ENCODE measurements around the gene BNIP5. TPM values are rescaled to one million over a fixed set of nuclear protein-coding genes. Genes with fewer than 3 reads are reported as not detected.

Gene BNIP5, protein sequence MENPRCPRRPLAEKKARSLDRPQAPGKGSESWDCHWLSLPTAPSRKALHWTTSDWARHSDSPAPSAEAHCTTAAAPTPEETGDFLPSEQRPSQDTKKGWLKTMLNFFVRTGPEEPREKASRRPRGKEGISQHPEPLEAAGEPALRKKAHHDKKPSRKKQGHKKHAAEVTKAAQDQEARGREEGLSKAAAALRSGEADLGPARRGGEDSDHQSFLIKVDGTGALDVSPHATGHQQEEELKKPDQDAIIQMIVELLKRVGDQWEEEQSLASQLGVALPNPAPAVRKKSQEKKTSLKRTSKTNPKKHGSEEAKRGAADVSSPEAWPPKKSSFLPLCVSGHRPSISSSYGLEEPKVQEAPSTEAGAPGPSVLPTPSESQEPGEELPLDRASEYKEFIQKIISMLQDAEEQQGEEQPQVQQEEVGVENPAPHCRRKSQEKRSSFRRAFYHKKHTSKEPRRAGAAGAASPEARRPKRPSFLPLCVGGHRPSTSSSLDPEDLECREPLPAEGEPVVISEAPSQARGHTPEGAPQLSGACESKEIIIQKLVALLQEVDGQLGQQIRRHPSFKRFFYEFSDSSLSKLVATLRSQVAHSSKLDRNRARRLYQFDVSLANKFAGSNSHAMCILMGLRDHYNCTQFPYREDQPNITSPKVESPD
- 10 to 100 TPM in 2 of 4 donors, 1 to 10 TPM in 2; 2.6 to 26.7 (median 13.2) TPM for polyA plus RNA-seq
- long read RNA-seq, donor 1, partial matches to known transcripts: 9 of 10 reads
- long read RNA-seq, donor 1, other reads (novel, unspliced or antisense): 0 of 10 reads
- long read RNA-seq, donor 2, partial matches to known transcripts: 0 of 2 reads
- long read RNA-seq, donor 2, other reads (novel, unspliced or antisense): 0 of 2 reads
- long read RNA-seq, donor 3: 0 reads
- long read RNA-seq, donor 4: 0 reads
- long read RNA-seq, donor 5: 0 reads
- long read RNA-seq, donor 6, partial matches to known transcripts: 0 of 1 reads
- long read RNA-seq, donor 6, other reads (novel, unspliced or antisense): 0 of 1 reads
- long read RNA-seq, donor 7: 0 reads
- long read RNA-seq, donor 8: 0 reads
- long read RNA-seq, donor 9: 0 reads
- long read RNA-seq, donor 10: 0 reads

GRCh38 chr6:36336779-36337241 is at the start of gene BNIP5:
Gene BNIP5 (minus strand): TSS chr6:36336888. CDS start chr6:36330690, 6,198 bp downstream.
- no peaks in the 10 kb centered on the region for H3K27me3 ChIP-seq (ENCODE audit: control insufficient read depth in 3 of 3, insufficient read depth in 3 of 3, low read length in 3 of 3)
- WGBS, 3 donors: 4 to 52% (median 31%) methylated on average over 3 of the region's 3 CpGs
- peak within 1 kb of the TSS; percentile 86 to 93 (median 87) for H3K27ac ChIP-seq (ENCODE audit: low read depth in 1 of 3, low read length in 2 of 3)
- peaks cover 8 to 66% (median 8%) of the 10 kb centered on the region in 3 donors for H3K4me1 ChIP-seq (ENCODE audit: control insufficient read depth in 3 of 3, insufficient read depth in 2 of 3, low read depth in 1 of 3, low read length in 2 of 3)
- H3K36me3 ChIP-seq (ENCODE audit: control insufficient read depth in 3 of 3, insufficient read depth in 2 of 3, low read depth in 1 of 3, low read length in 3 of 3): peaks cover 0 to 7% (median 0%) of the 10 kb centered on the region in 3 donors
- no peak for FAIRE-seq
- peak; percentile 94 to 98 for DNase-seq
- peak within 1 kb of the TSS in 2 of 3 donors; percentile 34 to 53 for H3K4me3 ChIP-seq (ENCODE audit: low read depth in 1 of 3, low read length in 3 of 3)
- peaks cover 0 to 6% of the 10 kb centered on the region in 2 donors for H3K9me3 ChIP-seq (ENCODE audit: control insufficient read depth in 2 of 2, insufficient read depth in 1 of 2, low read depth in 1 of 2, low read length in 1 of 2)

DNA sequence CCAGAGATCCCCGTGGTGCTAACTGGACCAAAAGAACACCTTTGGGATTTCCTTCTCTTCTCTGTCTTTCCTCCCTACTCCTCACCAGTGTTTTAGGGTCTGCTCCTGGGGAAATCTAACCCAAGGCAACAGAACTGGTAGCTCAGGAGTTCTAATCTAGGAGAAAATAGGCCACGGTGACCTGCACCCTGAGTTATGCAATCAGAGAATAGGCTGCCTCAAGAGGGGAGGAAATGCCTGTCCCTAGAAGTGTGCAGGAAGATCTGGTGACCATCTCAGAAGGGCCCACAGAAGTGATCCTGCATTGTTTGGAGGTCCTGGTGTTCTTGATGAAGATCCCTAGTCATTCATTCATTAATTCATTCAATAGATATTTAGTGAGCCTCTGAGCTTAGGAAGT is 47.4 kb upstream of the BNIP5 start:
- no peak overlapping the region for H3K27ac ChIP-seq (ENCODE audit: low read depth in 1 of 3, low read length in 2 of 3)
- WGBS, 3 donors: 73 to 79% (median 74%) methylated on average over 2 of the region's 2 CpGs
- FAIRE-seq: no peak

DNA sequence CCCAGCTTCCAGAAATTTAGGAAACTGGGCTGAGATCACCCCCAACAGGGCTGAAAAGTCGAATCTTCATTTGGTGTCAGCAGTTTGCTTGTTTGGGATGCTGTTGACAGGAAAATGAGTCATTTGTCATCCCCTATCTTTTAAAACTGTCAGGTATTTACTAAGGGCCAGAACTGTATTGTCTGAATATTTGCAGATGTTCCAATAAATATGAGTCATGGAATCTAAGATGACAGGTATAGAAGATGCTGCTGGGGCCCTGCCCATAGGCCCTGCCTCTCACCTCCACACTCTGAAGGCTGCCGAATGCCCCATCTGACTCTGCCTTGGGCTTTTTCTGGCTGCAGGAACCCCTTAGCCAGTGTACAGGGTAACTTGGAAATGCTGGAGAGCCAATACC is 46.9 kb upstream of the BNIP5 start:
- peaks cover 0 to 14% (median 0%) of the 10 kb centered on the region in 3 donors for H3K27me3 ChIP-seq (ENCODE audit: control insufficient read depth in 3 of 3, insufficient read depth in 3 of 3, low read length in 3 of 3)
- H3K4me3 ChIP-seq (ENCODE audit: low read depth in 1 of 3, low read length in 3 of 3): no peak overlapping the region
- 64 to 74% (median 71%) methylated on average over 2 of the region's 2 CpGs for WGBS, 3 donors
- DNase-seq (no peak), FAIRE-seq (no peak)
- H3K36me3 ChIP-seq (ENCODE audit: control insufficient read depth in 3 of 3, insufficient read depth in 2 of 3, low read depth in 1 of 3, low read length in 3 of 3): peaks cover 0 to 16% (median 0%) of the 10 kb centered on the region in 3 donors
- H3K27ac ChIP-seq (ENCODE audit: low read depth in 1 of 3, low read length in 2 of 3): no peak overlapping the region
- H3K9me3 ChIP-seq (ENCODE audit: control insufficient read depth in 2 of 2, insufficient read depth in 1 of 2, low read depth in 1 of 2, low read length in 1 of 2): no peaks in the 10 kb centered on the region
- peaks cover 0 to 2% (median 0%) of the 10 kb centered on the region in 3 donors for H3K4me1 ChIP-seq (ENCODE audit: control insufficient read depth in 3 of 3, insufficient read depth in 2 of 3, low read depth in 1 of 3, low read length in 2 of 3)

More for the DNA sequence above, 47.4 kb upstream of the BNIP5 start:
- Histone ChIP-seq H3K4me1 (ENCODE audit: control insufficient read depth in 3 of 3, insufficient read depth in 2 of 3, low read depth in 1 of 3, low read length in 2 of 3) (peaks cover 0 to 2% (median 0%) of the 10 kb centered on the region in 3 donors), H3K9me3 (ENCODE audit: control insufficient read depth in 2 of 2, insufficient read depth in 1 of 2, low read depth in 1 of 2, low read length in 1 of 2) (no peaks in the 10 kb centered on the region), H3K4me3 (ENCODE audit: low read depth in 1 of 3, low read length in 3 of 3) (no peak overlapping the region), H3K36me3 (ENCODE audit: control insufficient read depth in 3 of 3, insufficient read depth in 2 of 3, low read depth in 1 of 3, low read length in 3 of 3) (peaks cover 0 to 13% (median 0%) of the 10 kb centered on the region in 3 donors), H3K27me3 (ENCODE audit: control insufficient read depth in 3 of 3, insufficient read depth in 3 of 3, low read length in 3 of 3) (peaks cover 0 to 14% (median 0%) of the 10 kb centered on the region in 3 donors)
- DNase-seq: no peak

DNA sequence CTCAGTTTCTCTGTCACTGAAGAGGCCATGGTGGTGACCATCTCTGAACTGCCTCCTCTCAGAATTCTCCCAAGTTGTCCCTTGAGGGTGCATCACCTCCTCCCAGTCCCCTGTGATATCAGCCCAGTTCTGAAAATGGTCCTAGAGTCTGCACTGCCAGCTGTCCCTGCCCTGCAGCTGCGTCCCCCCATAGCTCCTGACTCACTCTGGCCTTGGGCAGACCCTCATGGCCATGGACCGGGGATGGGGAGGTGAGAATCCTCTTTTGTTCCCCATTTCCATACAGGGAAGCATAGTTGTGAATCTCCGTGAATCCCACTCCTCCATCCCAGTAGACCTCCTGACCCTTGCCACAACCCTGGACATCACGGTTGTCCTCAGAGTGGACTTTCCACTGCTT is 46.3 kb upstream of the BNIP5 start:
- Histone ChIP-seq H3K27ac (ENCODE audit: low read depth in 1 of 3, low read length in 2 of 3) (no peak overlapping the region), H3K9me3 (ENCODE audit: control insufficient read depth in 2 of 2, insufficient read depth in 1 of 2, low read depth in 1 of 2, low read length in 1 of 2) (no peaks in the 10 kb centered on the region), H3K4me3 (ENCODE audit: low read depth in 1 of 3, low read length in 3 of 3) (no peak overlapping the region), H3K27me3 (ENCODE audit: control insufficient read depth in 3 of 3, insufficient read depth in 3 of 3, low read length in 3 of 3) (peaks cover 0 to 12% (median 0%) of the 10 kb centered on the region in 3 donors), H3K4me1 (ENCODE audit: control insufficient read depth in 3 of 3, insufficient read depth in 2 of 3, low read depth in 1 of 3, low read length in 2 of 3) (no peaks in the 10 kb centered on the region), H3K36me3 (ENCODE audit: control insufficient read depth in 3 of 3, insufficient read depth in 2 of 3, low read depth in 1 of 3, low read length in 3 of 3) (peaks cover 0 to 16% (median 0%) of the 10 kb centered on the region in 3 donors)
- 65 to 76% (median 68%) methylated on average over 4 of the region's 4 CpGs for WGBS, 3 donors
- FAIRE-seq (no peak), DNase-seq (no peak)

DNA sequence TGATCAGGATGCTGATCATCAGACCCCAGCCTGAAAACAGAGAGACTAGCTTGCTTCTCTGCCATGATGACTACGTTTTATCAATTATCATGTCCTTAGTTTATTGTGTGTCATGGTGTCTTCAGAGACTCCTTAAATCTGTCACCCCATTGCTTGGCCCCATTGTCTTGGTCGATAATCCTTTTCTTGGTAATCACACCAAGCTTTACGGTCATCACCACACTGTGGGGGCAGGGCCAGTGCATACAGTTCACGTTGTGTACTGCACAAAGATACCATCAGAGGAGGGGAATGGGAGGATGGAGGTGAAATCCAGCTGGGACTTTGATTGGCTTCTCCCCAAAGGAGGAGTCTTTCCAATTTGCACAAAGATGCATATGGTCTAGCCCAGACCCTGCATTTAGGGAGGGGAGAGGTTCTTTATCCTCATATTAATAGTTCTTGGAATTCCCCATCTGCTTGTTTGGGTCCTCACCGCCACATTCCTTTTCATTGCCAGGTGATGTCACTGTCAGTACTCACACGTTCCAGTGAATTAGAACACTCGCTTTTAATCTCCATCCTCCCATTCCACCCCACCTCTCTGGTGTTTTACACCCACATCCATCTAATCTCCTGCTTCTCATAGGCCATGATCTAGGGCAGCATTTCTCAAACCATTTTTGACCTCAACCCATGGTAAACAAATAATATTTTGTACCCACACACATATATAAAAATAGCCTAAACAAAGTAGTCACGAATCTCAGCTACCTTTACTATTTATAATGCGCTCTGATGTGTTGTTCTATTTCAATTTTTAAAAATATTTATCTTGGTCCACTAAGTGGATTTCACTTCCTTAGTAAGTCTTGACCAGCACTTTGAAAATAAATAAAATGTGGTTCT is 45.1 kb upstream of the BNIP5 start:
- no peak for FAIRE-seq
- H3K27ac ChIP-seq (ENCODE audit: low read depth in 1 of 3, low read length in 2 of 3): no peak overlapping the region
- H3K36me3 ChIP-seq (ENCODE audit: control insufficient read depth in 3 of 3, insufficient read depth in 2 of 3, low read depth in 1 of 3, low read length in 3 of 3): peaks cover 0 to 20% (median 0%) of the 10 kb centered on the region in 3 donors
- H3K27me3 ChIP-seq (ENCODE audit: control insufficient read depth in 3 of 3, insufficient read depth in 3 of 3, low read length in 3 of 3): peaks cover 0 to 2% (median 0%) of the 10 kb centered on the region in 3 donors
- no peak for DNase-seq
- H3K4me1 ChIP-seq (ENCODE audit: control insufficient read depth in 3 of 3, insufficient read depth in 2 of 3, low read depth in 1 of 3, low read length in 2 of 3): no peaks in the 10 kb centered on the region
- no peak overlapping the region for H3K4me3 ChIP-seq (ENCODE audit: low read depth in 1 of 3, low read length in 3 of 3)
- no peaks in the 10 kb centered on the region for H3K9me3 ChIP-seq (ENCODE audit: control insufficient read depth in 2 of 2, insufficient read depth in 1 of 2, low read depth in 1 of 2, low read length in 1 of 2)
- 75 to 85% (median 79%) methylated on average over 9 of the region's 9 CpGs for WGBS, 3 donors

DNA sequence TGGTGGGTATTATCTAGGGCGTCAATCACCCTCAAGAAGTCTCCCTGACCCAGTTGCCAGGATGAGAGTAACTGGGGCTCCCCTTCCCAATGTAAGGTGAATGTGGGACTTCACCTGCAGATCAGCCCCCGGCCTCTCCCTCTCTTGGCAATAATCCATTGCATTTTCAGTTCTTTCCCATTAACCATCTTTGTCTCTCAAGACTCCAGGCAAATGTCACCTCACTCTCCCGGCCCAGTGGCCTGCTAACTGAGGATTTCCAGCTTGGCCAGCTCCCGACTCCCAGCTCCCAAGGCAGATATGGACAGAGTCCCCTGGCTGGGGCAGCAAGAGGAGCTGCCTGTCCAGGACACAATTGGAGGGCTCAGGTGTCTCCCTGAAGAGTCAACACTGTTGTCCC is 43.5 kb upstream of the BNIP5 start:
- 89 to 93% (median 91%) methylated on average over 4 of the region's 4 CpGs for WGBS, 3 donors
- FAIRE-seq (no peak), DNase-seq (no peak)
- Histone ChIP-seq H3K36me3 (ENCODE audit: control insufficient read depth in 3 of 3, insufficient read depth in 2 of 3, low read depth in 1 of 3, low read length in 3 of 3) (peaks cover 0 to 30% (median 0%) of the 10 kb centered on the region in 3 donors), H3K27me3 (ENCODE audit: control insufficient read depth in 3 of 3, insufficient read depth in 3 of 3, low read length in 3 of 3) (no peaks in the 10 kb centered on the region), H3K27ac (ENCODE audit: low read depth in 1 of 3, low read length in 2 of 3) (no peak overlapping the region), H3K4me3 (ENCODE audit: low read depth in 1 of 3, low read length in 3 of 3) (no peak overlapping the region), H3K4me1 (ENCODE audit: control insufficient read depth in 3 of 3, insufficient read depth in 2 of 3, low read depth in 1 of 3, low read length in 2 of 3) (no peaks in the 10 kb centered on the region), H3K9me3 (ENCODE audit: control insufficient read depth in 2 of 2, insufficient read depth in 1 of 2, low read depth in 1 of 2, low read length in 1 of 2) (no peaks in the 10 kb centered on the region)

DNA sequence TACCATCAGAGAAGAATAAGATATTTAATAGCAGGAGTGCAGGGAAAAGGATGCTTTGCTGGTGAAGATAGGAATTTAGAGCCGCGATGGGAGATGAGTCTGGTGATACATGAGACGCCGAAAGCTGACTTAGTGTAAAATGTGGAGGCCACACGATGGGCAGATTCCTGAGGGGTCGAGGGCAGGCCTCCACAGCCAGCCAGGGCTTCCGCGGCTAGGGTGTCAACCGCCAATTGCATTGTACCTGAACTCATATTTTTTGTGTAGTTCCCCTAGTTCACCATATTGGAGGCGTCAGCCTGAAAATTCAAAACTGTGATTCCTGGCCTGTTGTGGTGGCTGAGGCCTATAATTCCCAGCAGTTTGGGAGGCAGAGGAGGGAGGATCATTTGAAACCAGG is 42.2 kb upstream of the BNIP5 start:
- Histone ChIP-seq H3K27me3 (ENCODE audit: control insufficient read depth in 3 of 3, insufficient read depth in 3 of 3, low read length in 3 of 3) (no peaks in the 10 kb centered on the region), H3K9me3 (ENCODE audit: control insufficient read depth in 2 of 2, insufficient read depth in 1 of 2, low read depth in 1 of 2, low read length in 1 of 2) (no peaks in the 10 kb centered on the region), H3K4me3 (ENCODE audit: low read depth in 1 of 3, low read length in 3 of 3) (no peak overlapping the region), H3K36me3 (ENCODE audit: control insufficient read depth in 3 of 3, insufficient read depth in 2 of 3, low read depth in 1 of 3, low read length in 3 of 3) (peaks cover 0 to 34% (median 0%) of the 10 kb centered on the region in 3 donors), H3K27ac (ENCODE audit: low read depth in 1 of 3, low read length in 2 of 3) (no peak overlapping the region), H3K4me1 (ENCODE audit: control insufficient read depth in 3 of 3, insufficient read depth in 2 of 3, low read depth in 1 of 3, low read length in 2 of 3) (no peaks in the 10 kb centered on the region)
- 92 to 97% (median 95%) methylated on average over 10 of the region's 10 CpGs for WGBS, 3 donors
- no peak for DNase-seq
- no peak for FAIRE-seq
